ENCODE measurements around the gene MGARP.

MGARP gene

DNA sequence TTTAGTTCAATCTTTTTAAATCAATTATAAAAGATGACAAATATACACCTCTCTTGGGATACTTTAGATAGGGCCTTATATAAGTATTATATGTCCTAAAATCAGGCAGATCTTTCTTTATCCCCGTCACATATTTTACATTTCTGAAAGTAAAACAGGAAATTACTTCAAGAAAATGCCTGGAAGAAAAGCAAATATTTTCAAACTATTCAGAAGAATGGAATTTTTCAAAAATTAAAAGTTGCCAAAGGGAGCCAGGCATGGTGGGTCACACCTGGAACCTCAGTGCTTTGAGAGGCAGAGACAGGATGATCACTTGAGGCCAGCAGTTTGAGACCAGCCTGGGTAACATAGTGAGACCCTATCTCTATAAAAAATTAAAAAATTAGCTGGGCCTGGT, 34.4 kb downstream of the MGARP start:
- Histone ChIP-seq H3K4me3 (ENCODE audit: insufficient read depth in 1 of 2, low read depth in 1 of 2, low read length in 2 of 2) (no peak overlapping the region), H3K79me1 (replicated peaks; ENCODE audit: low read length, poor library complexity, severe bottlenecking) (no peaks in the 10 kb centered on the region), H2BK120ac (ENCODE audit: low read depth, low read length) (no peak overlapping the region), H3K4me2 (ENCODE audit: low read length, poor library complexity, severe bottlenecking) (no peak overlapping the region), H2AK5ac (ENCODE audit: low read length, severe bottlenecking) (peak overlapping the region; percentile 96), H3K4ac (ENCODE audit: low read depth in 1 of 2, low read length in 2 of 2) (no peak overlapping the region), H3K18ac (ENCODE audit: low read depth in 1 of 2, low read length in 2 of 2) (peak overlapping the region in 1 of 2 experiments; percentile 9), H3K4me1 (ENCODE audit: control insufficient read depth, insufficient read depth, low read depth, low read length) (peaks cover 18% of the 10 kb centered on the region), H2BK15ac (ENCODE audit: low read depth, poor library complexity, severe bottlenecking) (no peak overlapping the region), H4K8ac (ENCODE audit: low read length) (no peak overlapping the region), H4K91ac (ENCODE audit: low read length) (no peak overlapping the region), H2AFZ (ENCODE audit: low read depth, low read length) (no peak overlapping the region), H3K23ac (ENCODE audit: low read length in 2 of 2) (no peak overlapping the region), H3K9me3 (ENCODE audit: control insufficient read depth, low read length) (no peaks in the 10 kb centered on the region), H2BK12ac (ENCODE audit: low read length in 2 of 2) (no peak overlapping the region), H3K14ac (ENCODE audit: low read length in 2 of 2) (no peak overlapping the region), H3K27me3 (ENCODE audit: control insufficient read depth in 1 of 2, insufficient read depth in 1 of 2, low read length in 2 of 2) (no peaks in the 10 kb centered on the region), H3K27ac (ENCODE audit: low read length, poor library complexity, severe bottlenecking) (peak overlapping the region; percentile 92), H2BK5ac (ENCODE audit: low read depth, low read length, poor library complexity, severe bottlenecking) (peak overlapping the region; percentile 70), H3K36me3 (ENCODE audit: control insufficient read depth in 1 of 2, insufficient read depth in 2 of 2, low read depth in 1 of 2, low read length in 2 of 2) (no peaks in the 10 kb centered on the region), H3K9ac (ENCODE audit: low read length) (peak overlapping the region; percentile 61)
- no CpG with 5 or more reads among the region's 1 CpG for WGBS
- DNase-seq: no peak

DNA sequence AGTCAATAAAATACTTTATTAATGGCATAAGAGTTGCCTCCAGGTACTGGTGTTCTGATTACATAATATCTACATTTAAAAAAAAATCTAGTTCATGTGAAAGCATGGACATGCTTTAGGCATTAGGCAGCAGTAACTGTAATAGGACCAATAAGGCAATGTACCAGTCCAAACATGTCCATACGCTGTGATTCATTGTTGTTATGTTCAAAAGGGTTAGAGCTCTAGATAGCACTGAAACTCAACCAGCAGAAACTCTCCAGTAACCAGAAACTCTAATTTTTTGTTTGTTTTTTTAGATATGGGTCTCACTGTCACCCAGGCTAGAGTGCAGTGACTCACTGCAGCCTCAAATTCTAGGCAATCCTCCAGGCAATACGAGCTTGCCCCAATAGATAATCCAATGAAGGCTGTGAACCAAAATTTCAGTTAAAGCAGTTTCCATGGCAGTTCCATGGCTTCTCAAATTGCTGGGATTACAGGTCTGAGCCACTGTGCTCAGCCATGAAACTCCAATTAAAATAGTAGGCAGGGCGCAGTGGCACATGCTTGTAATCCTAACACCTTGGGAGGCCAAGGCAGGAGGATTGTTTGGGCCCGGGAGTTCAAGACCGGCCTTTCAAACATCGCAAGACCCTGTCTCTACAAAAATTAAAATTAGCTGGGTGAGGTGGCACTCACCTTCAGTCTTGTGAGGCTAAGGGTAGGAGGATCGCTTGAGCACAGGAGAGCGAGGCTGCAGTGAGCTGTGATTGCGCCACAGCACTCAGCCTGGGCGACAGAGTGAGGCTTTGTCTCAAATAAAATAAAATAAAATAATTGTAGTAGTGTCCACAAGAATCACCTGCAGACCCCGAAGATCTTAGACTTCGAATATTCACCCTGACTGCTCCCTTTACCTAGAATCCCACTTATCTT, 36.3 kb downstream of the MGARP start:
- no peak overlapping the region for H3K14ac ChIP-seq (ENCODE audit: low read length in 2 of 2)
- peak overlapping the region; percentile 60 for H4K8ac ChIP-seq (ENCODE audit: low read length)
- no peak overlapping the region for H3K23ac ChIP-seq (ENCODE audit: low read length in 2 of 2)
- H3K18ac ChIP-seq (ENCODE audit: low read depth in 1 of 2, low read length in 2 of 2): peak overlapping the region; percentile 68 to 86
- no peaks in the 10 kb centered on the region for H3K79me1 ChIP-seq (replicated peaks; ENCODE audit: low read length, poor library complexity, severe bottlenecking)
- H3K9me3 ChIP-seq (ENCODE audit: control insufficient read depth, low read length): no peaks in the 10 kb centered on the region
- peak overlapping the region; percentile 79 for H2BK120ac ChIP-seq (ENCODE audit: low read depth, low read length)
- H4K91ac ChIP-seq (ENCODE audit: low read length): peak overlapping the region; percentile 7
- 76% methylated on average over 9 of the region's 12 CpGs for WGBS
- no peak overlapping the region for H3K4ac ChIP-seq (ENCODE audit: low read depth in 1 of 2, low read length in 2 of 2)
- peak overlapping the region; percentile 39 for H3K9ac ChIP-seq (ENCODE audit: low read length)
- H2BK12ac ChIP-seq (ENCODE audit: low read length in 2 of 2): peak overlapping the region; percentile 59 to 97
- H3K36me3 ChIP-seq (ENCODE audit: control insufficient read depth in 1 of 2, insufficient read depth in 2 of 2, low read depth in 1 of 2, low read length in 2 of 2): no peaks in the 10 kb centered on the region
- no peak overlapping the region for H3K4me2 ChIP-seq (ENCODE audit: low read length, poor library complexity, severe bottlenecking)
- peak; percentile 88 for DNase-seq
- H2BK15ac ChIP-seq (ENCODE audit: low read depth, poor library complexity, severe bottlenecking): peak overlapping the region; percentile 60
- H3K4me1 ChIP-seq (ENCODE audit: control insufficient read depth, insufficient read depth, low read depth, low read length): peaks cover 18% of the 10 kb centered on the region
- peak overlapping the region; percentile 63 for H2AK5ac ChIP-seq (ENCODE audit: low read length, severe bottlenecking)
- no peak overlapping the region for H2AFZ ChIP-seq (ENCODE audit: low read depth, low read length)
- no peaks in the 10 kb centered on the region for H3K27me3 ChIP-seq (ENCODE audit: control insufficient read depth in 1 of 2, insufficient read depth in 1 of 2, low read length in 2 of 2)
- peak overlapping the region; percentile 80 for H3K27ac ChIP-seq (ENCODE audit: low read length, poor library complexity, severe bottlenecking)
- H2BK5ac ChIP-seq (ENCODE audit: low read depth, low read length, poor library complexity, severe bottlenecking): peak overlapping the region; percentile 82
- H3K4me3 ChIP-seq (ENCODE audit: insufficient read depth in 1 of 2, low read depth in 1 of 2, low read length in 2 of 2): no peak overlapping the region

DNA sequence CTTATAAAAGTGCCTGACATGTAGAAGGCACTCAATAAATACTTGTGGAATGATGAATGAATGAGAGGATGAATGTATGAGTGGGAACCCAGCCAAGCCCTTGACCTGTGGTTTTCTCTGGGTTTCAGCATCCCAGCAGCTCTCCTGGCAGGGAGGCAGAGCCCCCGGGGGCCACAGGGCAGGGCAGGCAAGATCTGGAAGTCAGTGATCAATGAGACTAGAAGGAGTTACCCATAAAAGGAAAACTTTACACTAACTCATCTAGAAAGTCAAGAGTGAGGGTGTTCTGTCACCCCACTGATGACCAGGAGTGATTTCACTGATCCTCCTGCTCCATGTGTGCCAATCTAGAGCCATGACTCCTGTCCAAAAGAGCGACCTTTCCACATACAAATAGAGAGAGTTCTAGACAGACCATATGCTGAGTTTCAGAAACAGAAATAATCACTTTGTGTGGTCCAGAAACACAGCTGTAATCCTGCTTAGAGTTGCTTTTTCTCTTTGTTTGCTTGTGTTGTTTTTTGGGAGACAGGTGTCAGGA, 37.4 kb downstream of the MGARP start:
- Histone ChIP-seq H4K91ac (ENCODE audit: low read length) (no peak overlapping the region), H3K27me3 (ENCODE audit: control insufficient read depth in 1 of 2, insufficient read depth in 1 of 2, low read length in 2 of 2) (no peaks in the 10 kb centered on the region), H2BK12ac (ENCODE audit: low read length in 2 of 2) (peak overlapping the region in 1 of 2 experiments; percentile 21), H3K4me3 (ENCODE audit: insufficient read depth in 1 of 2, low read depth in 1 of 2, low read length in 2 of 2) (no peak overlapping the region), H3K14ac (ENCODE audit: low read length in 2 of 2) (no peak overlapping the region), H3K36me3 (ENCODE audit: control insufficient read depth in 1 of 2, insufficient read depth in 2 of 2, low read depth in 1 of 2, low read length in 2 of 2) (no peaks in the 10 kb centered on the region), H2BK5ac (ENCODE audit: low read depth, low read length, poor library complexity, severe bottlenecking) (peak overlapping the region; percentile 73), H3K18ac (ENCODE audit: low read depth in 1 of 2, low read length in 2 of 2) (no peak overlapping the region), H3K27ac (ENCODE audit: low read length, poor library complexity, severe bottlenecking) (peak overlapping the region; percentile 80), H3K79me1 (replicated peaks; ENCODE audit: low read length, poor library complexity, severe bottlenecking) (no peaks in the 10 kb centered on the region), H2BK15ac (ENCODE audit: low read depth, poor library complexity, severe bottlenecking) (peak overlapping the region; percentile 93), H3K23ac (ENCODE audit: low read length in 2 of 2) (no peak overlapping the region), H3K4me2 (ENCODE audit: low read length, poor library complexity, severe bottlenecking) (peak overlapping the region; percentile 1), H3K9ac (ENCODE audit: low read length) (peak overlapping the region; percentile 39), H4K8ac (ENCODE audit: low read length) (no peak overlapping the region), H2AFZ (ENCODE audit: low read depth, low read length) (no peak overlapping the region), H2AK5ac (ENCODE audit: low read length, severe bottlenecking) (peak overlapping the region; percentile 69), H2BK120ac (ENCODE audit: low read depth, low read length) (no peak overlapping the region), H3K4me1 (ENCODE audit: control insufficient read depth, insufficient read depth, low read depth, low read length) (peaks cover 18% of the 10 kb centered on the region), H3K4ac (ENCODE audit: low read depth in 1 of 2, low read length in 2 of 2) (no peak overlapping the region), H3K9me3 (ENCODE audit: control insufficient read depth, low read length) (no peaks in the 10 kb centered on the region)
- peak; percentile 72 for DNase-seq
- 35% methylated on average over 2 of the region's 2 CpGs for WGBS

DNA sequence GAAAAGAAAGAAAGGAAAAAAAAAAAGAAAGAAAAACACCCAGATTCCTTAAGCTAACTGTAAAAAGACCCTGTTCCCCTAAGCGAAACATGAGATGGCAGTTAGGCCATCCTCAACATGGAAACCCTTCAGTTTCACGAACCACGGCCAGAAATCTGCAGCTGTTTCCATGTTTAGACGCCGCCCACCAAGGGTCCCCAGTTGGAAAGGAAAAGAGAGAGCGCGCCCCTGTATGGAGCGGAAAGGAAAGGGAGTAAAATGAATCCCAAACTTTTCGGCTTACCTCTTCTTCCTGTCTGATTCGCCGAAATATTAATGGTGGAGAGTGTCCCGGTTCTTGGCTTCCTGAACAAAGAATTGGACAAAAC, 38.3 kb downstream of the MGARP start:
- Histone ChIP-seq H3K27ac (ENCODE audit: low read length, poor library complexity, severe bottlenecking) (peak overlapping the region; percentile 80), H2BK15ac (ENCODE audit: low read depth, poor library complexity, severe bottlenecking) (no peak overlapping the region), H4K8ac (ENCODE audit: low read length) (no peak overlapping the region), H3K14ac (ENCODE audit: low read length in 2 of 2) (no peak overlapping the region), H3K9ac (ENCODE audit: low read length) (no peak overlapping the region), H3K4ac (ENCODE audit: low read depth in 1 of 2, low read length in 2 of 2) (no peak overlapping the region), H3K9me3 (ENCODE audit: control insufficient read depth, low read length) (no peaks in the 10 kb centered on the region), H2BK5ac (ENCODE audit: low read depth, low read length, poor library complexity, severe bottlenecking) (peak overlapping the region; percentile 51), H2BK12ac (ENCODE audit: low read length in 2 of 2) (no peak overlapping the region), H4K91ac (ENCODE audit: low read length) (no peak overlapping the region), H3K23ac (ENCODE audit: low read length in 2 of 2) (no peak overlapping the region), H3K79me1 (replicated peaks; ENCODE audit: low read length, poor library complexity, severe bottlenecking) (no peaks in the 10 kb centered on the region), H3K4me2 (ENCODE audit: low read length, poor library complexity, severe bottlenecking) (no peak overlapping the region), H2AFZ (ENCODE audit: low read depth, low read length) (no peak overlapping the region), H3K27me3 (ENCODE audit: control insufficient read depth in 1 of 2, insufficient read depth in 1 of 2, low read length in 2 of 2) (no peaks in the 10 kb centered on the region), H2AK5ac (ENCODE audit: low read length, severe bottlenecking) (peak overlapping the region; percentile 97), H2BK120ac (ENCODE audit: low read depth, low read length) (no peak overlapping the region), H3K18ac (ENCODE audit: low read depth in 1 of 2, low read length in 2 of 2) (no peak overlapping the region), H3K4me3 (ENCODE audit: insufficient read depth in 1 of 2, low read depth in 1 of 2, low read length in 2 of 2) (no peak overlapping the region), H3K4me1 (ENCODE audit: control insufficient read depth, insufficient read depth, low read depth, low read length) (peaks cover 18% of the 10 kb centered on the region), H3K36me3 (ENCODE audit: control insufficient read depth in 1 of 2, insufficient read depth in 2 of 2, low read depth in 1 of 2, low read length in 2 of 2) (no peaks in the 10 kb centered on the region)
- WGBS: 96% methylated on average over 12 of the region's 12 CpGs
- no peak for DNase-seq

Data from mesenchymal stem cell (in vitro differentiated cells and primary cell).